ENCODE measurements around the gene MSRB3.

DNA sequence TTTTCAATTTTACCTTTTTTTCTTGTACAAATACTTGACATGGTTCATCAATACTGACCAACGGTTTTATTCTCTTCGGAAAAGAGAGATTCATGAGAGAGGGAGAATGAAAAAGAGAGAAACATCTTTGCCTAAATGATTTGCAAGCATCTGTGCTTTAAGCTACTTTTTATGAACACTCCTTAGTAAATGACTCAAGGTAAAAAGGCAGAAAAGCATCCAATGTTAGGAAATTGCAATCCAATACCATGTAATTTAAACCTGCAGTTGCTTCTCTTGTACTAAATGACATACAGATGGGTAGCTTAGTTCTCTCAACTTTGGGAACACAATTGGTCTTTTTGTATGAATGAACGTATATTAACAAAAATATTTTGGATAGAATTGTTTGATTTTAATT, 46.1 kb downstream of the MSRB3 start:
- TF ChIP-seq, protein P1, sequence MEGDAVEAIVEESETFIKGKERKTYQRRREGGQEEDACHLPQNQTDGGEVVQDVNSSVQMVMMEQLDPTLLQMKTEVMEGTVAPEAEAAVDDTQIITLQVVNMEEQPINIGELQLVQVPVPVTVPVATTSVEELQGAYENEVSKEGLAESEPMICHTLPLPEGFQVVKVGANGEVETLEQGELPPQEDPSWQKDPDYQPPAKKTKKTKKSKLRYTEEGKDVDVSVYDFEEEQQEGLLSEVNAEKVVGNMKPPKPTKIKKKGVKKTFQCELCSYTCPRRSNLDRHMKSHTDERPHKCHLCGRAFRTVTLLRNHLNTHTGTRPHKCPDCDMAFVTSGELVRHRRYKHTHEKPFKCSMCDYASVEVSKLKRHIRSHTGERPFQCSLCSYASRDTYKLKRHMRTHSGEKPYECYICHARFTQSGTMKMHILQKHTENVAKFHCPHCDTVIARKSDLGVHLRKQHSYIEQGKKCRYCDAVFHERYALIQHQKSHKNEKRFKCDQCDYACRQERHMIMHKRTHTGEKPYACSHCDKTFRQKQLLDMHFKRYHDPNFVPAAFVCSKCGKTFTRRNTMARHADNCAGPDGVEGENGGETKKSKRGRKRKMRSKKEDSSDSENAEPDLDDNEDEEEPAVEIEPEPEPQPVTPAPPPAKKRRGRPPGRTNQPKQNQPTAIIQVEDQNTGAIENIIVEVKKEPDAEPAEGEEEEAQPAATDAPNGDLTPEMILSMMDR (conservative IDR thresholded peaks at IDR 0.05) = no peak
- no peak for TF ChIP-seq EZH2 (IDR thresholded peaks at IDR 0.05; ENCODE audit: low read depth)
